HG03039 (cell line): ENCODE data around the gene RALGPS1.
A peak's percentile ranks its signal among the peaks of the same experiment; 100 is the strongest.
"Not testable (repeated sequence)": the region's sequence is repeated elsewhere in the genome, so short reads cannot be mapped to it uniquely, and the experiment has no call there.

ENCODE experiments used
- ATAC-seq: cut with Tn5 transposase; IDR thresholded peaks from one replicate; pipeline ENCODE4 v1.9.1; 2021; ENCODE audit warnings: mild to moderate bottlenecking, moderate library complexity; ENCODE audit not compliant: unreplicated experiment

Gene RALGPS1

GRCh38 chr9:126985870-126986498, 71.4 kb downstream of the RALGPS1 start:
- ATAC-seq: no peak

- ATAC-seq: no peak
Observed at GRCh38 chr9:126986506-126986951, 71.9 kb downstream of the RALGPS1 start.

- ATAC-seq: no peak
Observed at GRCh38 chr9:126988857-126989256, 74.3 kb downstream of the RALGPS1 start.

GRCh38 chr9:126989847-126990842, 75.6 kb downstream of the RALGPS1 start:
- no peak for ATAC-seq

GRCh38 chr9:126991183-126991582, 76.6 kb downstream of the RALGPS1 start:
- no peak for ATAC-seq

GRCh38 chr9:126992427-126992826, 77.8 kb downstream of the RALGPS1 start:
- ATAC-seq: no peak

GRCh38 chr9:126999315-127000068, 84.9 kb downstream of the RALGPS1 start:
- no peak for ATAC-seq

- peak; percentile 80 for ATAC-seq
Observed at GRCh38 chr9:127004946-127005769, 90.6 kb downstream of the RALGPS1 start.

- ATAC-seq: peak; percentile 7
Observed at GRCh38 chr9:127005770-127006314, 91.3 kb downstream of the RALGPS1 start.

GRCh38 chr9:127007638-127008037, 93.1 kb downstream of the RALGPS1 start:
- ATAC-seq: no peak

GRCh38 chr9:127008076-127008475, 93.5 kb downstream of the RALGPS1 start:
- no peak for ATAC-seq

GRCh38 chr9:127011772-127012171, 97.2 kb downstream of the RALGPS1 start:
- ATAC-seq: no peak

GRCh38 chr9:127012250-127012649, 97.7 kb downstream of the RALGPS1 start:
- no peak for ATAC-seq

- no peak for ATAC-seq
Observed at GRCh38 chr9:127013597-127013996, 99.0 kb downstream of the RALGPS1 start.

- ATAC-seq: no peak
Observed at GRCh38 chr9:127014216-127014909, 99.8 kb downstream of the RALGPS1 start.

GRCh38 chr9:127014910-127015540, 100.4 kb downstream of the RALGPS1 start:
- no peak for ATAC-seq

- ATAC-seq: no peak
Observed at GRCh38 chr9:127015921-127016512, 101.4 kb downstream of the RALGPS1 start.

GRCh38 chr9:127017979-127018378, 103.4 kb downstream of the RALGPS1 start:
- ATAC-seq: not testable (repeated sequence)

GRCh38 chr9:127018935-127019334, 104.4 kb downstream of the RALGPS1 start:
- no peak for ATAC-seq
